Amniotic stem cell (primary cell): ENCODE data around the gene ETHE1.
"Not testable (repeated sequence)": the region's sequence is repeated elsewhere in the genome, so short reads cannot be mapped to it uniquely, and the experiment has no call there.

Source experiments
- DNase-seq: peaks from one replicate; lab custom pipeline; 2025; lab: John Stamatoyannopoulos, UW

ETHE1 gene

GRCh38 chr19:43523696-43524095 lies 3.3 kb downstream of the ETHE1 start:
- not testable (repeated sequence) for DNase-seq

GRCh38 chr19:43522929-43523328 lies 4.1 kb downstream of the ETHE1 start:
- DNase-seq: no peak

DNA sequence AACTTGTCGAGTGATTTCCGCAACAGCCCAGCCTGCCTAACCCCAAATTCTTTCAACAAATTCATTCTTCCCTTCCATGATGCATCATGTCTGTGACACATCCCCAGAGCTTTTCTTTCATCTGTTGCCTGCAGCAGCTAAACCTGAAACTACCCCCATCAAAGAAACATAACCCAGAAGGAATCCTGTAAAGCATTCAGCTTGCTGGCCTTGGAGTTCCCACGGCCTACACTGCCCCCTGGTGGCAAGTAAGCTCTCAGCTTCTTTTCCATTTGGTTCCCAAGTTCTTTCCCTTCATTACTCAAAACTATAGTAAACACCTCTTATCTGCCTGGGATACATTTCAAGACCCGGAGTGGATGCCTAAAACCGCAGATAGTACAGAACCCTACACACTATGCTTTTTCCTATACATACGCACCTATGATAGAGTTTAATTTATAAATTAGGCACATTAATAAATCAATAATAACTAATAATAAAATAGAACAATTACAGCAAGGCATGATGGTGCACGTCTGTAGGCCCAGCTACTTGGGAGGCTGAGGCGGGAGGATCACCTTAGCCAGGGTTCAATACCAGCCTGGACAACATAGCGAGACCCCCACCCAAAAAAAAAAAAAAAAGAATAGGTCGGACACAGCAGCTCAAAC lies 7.4 kb downstream of the ETHE1 start:
- DNase-seq: peak; percentile 84

GRCh38 chr19:43518051-43518450 lies 8.9 kb downstream of the ETHE1 start:
- no peak for DNase-seq

DNA sequence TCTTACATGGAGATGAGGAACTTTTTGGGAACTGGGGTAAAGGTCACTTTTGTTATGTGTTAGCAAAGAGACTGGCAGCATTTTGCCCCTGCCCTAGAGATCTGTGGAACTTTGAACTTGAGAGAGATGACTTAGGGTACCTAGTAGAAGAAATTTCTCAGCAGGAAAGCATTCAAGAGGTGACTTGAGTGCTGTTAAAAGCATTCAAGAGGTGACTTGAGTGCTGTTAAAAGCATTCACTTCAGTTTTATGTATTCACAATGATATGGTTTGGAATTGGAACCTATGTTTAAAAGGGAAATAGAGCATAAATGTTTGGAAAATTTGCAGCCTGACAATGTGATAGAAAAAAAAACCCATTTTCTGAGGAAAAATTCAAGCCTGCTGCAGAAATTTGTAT lies 14.6 kb downstream of the ETHE1 start:
- not testable (repeated sequence) for DNase-seq

GRCh38 chr19:43511324-43511723 lies 15.7 kb downstream of the ETHE1 start:
- no peak for DNase-seq

- no peak for DNase-seq
Observed at GRCh38 chr19:43510713-43511112, 16.3 kb downstream of the ETHE1 start.

DNA sequence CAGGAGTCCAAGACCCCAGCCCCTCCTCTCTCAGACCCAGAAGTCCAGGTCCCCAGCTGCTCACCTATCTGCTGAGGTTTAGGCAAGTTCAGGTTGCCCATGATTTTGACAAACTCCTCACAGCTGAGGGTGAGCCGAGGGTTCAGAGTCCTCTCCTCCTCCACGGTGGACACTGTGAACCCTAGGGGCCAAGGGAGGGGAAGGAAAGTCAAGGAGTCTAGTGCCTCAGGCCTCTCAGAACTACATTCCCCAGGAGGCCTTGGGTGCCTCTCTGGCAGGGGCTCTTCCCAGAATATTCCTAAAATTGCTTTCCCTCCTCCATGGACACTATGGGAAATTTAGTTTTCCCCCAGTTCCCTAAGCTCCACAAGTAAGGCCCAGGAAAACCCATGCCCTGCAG lies 19.1 kb downstream of the ETHE1 start:
- no peak for DNase-seq

DNA sequence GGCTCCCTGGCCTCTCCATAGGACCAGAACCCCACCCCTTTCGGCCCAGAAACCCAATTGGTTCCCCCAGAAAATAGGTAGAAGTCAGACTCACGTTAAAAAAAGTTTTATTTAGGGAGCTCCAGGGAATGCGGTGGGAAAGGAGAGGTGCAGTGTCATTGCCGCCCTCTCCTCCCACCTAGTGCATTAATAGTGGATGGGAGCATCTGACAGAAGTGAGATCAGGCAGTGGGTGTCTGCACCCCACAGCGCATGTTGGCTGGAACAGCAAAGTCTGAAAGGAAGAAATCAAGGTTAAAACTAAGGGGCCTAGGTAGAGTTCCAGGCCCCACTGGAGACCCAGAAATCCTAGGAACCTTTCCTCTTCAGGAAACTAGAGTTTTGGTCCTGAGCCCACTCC lies 20.4 kb downstream of the ETHE1 start:
- DNase-seq: no peak

- DNase-seq: no peak
Observed at GRCh38 chr19:43505941-43506340, 21.1 kb downstream of the ETHE1 start.

- no peak for DNase-seq
Observed at GRCh38 chr19:43505186-43505456, 21.9 kb downstream of the ETHE1 start.

DNA sequence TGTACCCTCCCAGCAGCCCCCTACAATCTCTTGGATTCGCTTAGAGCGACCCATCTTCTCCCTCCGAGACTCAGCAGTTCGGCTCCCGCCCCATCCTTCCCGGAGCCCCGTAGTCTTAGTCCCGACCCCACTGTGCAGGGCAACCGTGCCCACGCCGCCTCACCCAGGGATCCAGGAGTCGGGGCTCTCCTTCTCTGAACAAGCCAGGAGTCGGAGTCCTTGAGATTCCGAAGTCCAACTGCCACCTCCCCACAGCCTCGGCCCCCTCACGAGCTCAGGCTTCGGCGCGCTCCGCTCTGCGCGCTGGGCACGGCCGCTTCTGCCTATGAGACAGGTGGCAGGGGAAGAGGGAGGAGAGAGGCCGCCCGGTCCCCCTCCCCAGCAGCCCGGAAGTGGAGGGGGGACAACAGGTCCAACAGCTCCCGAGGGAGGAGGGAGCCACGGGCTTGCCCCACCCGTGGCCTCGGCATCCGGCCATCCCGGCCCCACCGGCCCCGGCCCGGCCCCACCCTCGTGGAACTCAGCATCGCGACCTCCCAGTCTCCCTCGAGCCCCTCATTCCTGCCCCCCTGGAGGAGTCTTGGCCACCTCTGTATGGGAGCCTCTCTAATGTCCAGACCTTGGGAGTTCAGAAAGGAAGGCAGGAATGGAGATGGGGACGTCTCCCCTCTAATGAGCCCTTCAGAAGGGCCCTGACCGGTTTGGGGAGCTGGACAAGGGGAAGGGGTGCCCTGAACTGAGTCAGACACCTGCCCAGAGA lies 22.4 kb downstream of the ETHE1 start, which contains the start of gene PHLDB3:
PHLDB3 (minus strand) TSS at position 321 of the 760 bp plus-strand sequence. CDS start 628 bp downstream, outside the sequence.
- DNase-seq: no peak

GRCh38 chr19:43503501-43504425 lies 23.2 kb downstream of the ETHE1 start:
- peak; percentile 92 for DNase-seq

- no peak for DNase-seq
Observed at GRCh38 chr19:43502419-43502976, 24.5 kb downstream of the ETHE1 start.

GRCh38 chr19:43501661-43502418 lies 25.2 kb downstream of the ETHE1 start:
- no peak for DNase-seq

DNA sequence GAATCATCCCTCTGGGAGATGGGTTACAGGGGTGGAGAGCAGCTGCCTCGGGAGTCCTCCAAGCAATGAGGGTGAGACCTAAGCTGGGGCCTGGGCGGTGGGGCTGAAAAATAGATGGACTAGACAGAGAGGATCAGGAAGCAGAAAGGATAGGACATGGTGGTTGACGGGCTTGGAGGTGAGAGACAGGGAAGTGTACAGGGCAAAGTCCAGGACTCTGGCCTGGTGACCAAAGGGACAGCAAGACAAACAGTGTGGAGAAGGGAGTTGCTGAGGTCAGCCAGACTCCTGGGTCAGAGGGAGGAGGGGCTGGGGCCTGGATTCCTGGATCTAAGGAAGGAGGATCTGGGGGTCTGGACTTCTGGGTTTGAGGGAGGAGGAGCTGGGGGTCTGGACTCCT lies 28.0 kb downstream of the ETHE1 start:
- DNase-seq: no peak

GRCh38 chr19:43498233-43498842 lies 28.7 kb downstream of the ETHE1 start:
- no peak for DNase-seq

DNA sequence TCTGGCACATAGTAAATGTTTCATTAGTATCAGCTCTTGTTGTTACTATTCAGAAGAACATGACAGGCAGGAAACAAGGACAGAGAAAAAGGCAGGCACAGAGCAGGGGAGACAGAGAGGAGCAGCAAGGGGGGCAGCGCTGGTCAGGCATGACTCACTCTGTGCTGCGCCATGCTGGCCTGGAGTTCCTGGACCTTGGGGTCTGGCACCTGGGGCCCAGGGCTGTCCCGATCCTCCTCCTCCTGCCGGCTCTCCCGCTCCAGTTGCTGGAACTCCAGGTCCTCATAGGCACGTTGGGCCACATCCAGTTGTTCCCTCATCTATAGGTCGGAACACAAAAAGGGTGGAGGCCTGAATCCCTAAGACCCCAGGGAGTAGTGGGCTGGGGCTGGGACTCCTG lies 30.0 kb downstream of the ETHE1 start:
- no peak for DNase-seq

DNA sequence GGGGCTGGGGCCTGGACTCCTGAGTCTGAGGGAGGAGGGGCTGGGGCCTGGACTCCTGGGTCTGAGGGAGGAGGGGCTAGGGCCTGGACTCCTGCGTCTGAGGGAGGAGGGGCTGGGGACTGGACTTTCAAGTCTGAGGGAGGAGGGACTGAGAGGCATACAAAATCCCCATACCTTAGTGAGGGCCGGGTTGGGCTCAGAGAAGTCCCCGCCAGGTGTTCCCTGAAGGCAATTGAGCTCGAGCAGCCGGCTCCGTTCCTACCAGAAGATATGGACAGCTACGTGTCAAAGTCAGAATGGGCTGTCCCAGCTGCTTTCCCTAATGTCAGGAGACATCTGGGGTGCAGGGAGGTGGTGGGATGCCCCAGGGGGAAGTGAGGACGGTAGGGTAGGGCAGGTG lies 31.9 kb downstream of the ETHE1 start:
- no peak for DNase-seq

DNA sequence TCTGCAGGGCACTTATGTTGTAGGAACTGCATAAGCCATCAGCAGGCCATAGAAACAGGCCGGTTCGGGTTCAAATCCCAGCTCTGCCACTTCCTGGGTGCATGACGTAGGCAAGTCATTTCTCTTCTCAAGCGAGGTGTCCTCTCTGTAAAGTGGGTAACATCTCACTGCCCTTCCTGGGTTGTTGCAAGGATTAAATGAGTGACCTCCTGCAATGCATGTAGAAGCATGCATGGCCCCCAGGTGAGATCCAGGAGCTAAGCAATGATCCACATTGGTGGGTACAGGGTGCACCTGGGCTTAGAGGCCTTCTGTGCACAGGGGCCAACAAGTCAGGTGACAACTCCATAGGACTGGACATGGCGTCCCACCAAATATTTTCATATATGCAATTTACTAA lies 36.2 kb downstream of the ETHE1 start:
- DNase-seq: no peak

GRCh38 chr19:43489979-43490599 lies 36.9 kb downstream of the ETHE1 start:
- DNase-seq: no peak
